GM19372 (cell line): Measurements from ENCODE around the gene NPTX1.

Source experiments
- ATAC-seq: cut with Tn5 transposase; IDR thresholded peaks from one replicate; pipeline ENCODE4 v1.9.1; 2021; ENCODE audit warnings: mild to moderate bottlenecking, low read depth, moderate library complexity; ENCODE audit not compliant: unreplicated experiment

The NPTX1 gene

DNA sequence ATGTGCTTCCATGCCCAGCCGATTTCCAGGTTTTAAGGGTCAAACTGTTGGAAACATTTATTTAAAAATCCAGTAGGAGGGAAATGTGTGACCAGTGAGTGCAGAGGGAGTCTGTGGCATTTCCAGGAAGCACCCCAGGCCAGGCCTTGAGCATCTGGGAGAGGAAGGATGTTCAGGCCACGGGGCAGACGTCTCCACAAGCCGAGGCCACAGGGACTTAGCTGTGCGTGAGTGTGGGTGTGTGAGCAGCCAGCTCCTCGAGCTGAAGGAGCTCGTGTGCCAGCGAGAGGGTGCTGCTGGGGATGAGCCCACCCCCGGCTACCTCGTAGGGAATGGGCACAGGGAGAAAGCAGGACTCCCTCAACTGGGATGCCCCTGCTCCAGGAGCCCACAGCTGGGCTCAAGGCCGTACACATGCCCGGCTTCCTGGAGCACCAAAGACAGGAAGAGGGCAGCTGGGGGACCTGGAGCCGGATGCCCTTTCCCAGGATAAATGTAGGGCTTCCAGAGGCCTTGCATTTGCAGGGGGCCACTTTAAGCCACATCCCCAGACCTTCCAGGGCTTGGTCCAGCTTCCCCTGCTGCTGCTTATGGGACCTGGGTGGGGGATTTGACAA lies 12.5 kb downstream of the NPTX1 start:
- ATAC-seq = no peak

DNA sequence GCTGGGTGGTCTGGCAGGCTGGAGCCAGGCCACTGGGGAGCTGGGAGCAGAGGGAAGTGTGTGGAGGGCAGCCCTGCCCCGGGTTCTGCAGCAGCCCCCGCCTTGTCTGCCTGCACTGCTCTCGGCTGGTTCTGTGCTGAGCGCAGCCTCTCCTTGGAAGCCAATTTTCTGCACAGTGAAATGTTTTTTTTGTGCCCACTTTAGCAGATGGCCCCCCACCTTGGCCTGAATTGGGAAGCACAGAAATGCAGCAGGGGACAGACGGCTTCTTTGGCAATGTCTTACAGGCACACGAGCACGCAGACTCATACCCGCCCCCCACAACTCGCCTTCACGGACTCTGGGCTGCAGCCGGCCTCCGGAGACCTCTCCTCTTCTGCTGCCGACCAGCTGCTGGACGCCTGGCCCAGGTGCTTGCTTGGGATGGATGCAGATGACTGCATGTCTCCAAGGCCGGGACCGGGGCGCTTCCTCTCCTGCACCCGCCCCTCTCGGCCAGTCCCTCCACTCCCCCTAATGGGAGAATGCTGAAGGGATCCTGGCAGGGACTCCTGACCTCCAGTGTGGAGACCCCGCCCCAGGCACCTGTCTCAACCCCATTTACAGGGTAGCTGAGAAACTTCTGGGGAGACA lies 14.8 kb downstream of the NPTX1 start:
- no peak for ATAC-seq

GRCh38 chr17:80460429-80460834 lies 16.0 kb downstream of the NPTX1 start:
- ATAC-seq = no peak

- no peak for ATAC-seq
These were observed 17.2 kb downstream of the NPTX1 start for GRCh38 chr17:80459234-80459633.

DNA sequence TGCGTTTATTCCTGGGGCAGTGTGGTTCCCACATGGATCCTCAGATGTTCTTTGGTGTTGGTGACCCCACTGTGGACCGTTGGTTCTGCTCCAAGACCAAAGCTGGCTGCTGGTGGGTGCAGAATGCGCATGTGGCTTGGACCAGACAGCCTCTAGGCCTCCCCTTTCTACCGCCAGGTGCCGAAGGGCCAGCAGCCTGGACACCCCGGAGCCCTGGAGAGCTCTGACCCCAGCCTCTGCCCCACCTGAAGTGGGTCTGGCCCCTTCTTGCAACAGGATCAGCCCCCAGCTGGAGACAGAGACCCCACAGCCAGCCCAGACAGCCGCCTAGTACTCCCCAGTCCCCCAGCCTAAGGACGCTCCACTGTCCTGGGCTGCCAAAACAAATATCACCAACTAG lies 18.4 kb downstream of the NPTX1 start:
- no peak for ATAC-seq

DNA sequence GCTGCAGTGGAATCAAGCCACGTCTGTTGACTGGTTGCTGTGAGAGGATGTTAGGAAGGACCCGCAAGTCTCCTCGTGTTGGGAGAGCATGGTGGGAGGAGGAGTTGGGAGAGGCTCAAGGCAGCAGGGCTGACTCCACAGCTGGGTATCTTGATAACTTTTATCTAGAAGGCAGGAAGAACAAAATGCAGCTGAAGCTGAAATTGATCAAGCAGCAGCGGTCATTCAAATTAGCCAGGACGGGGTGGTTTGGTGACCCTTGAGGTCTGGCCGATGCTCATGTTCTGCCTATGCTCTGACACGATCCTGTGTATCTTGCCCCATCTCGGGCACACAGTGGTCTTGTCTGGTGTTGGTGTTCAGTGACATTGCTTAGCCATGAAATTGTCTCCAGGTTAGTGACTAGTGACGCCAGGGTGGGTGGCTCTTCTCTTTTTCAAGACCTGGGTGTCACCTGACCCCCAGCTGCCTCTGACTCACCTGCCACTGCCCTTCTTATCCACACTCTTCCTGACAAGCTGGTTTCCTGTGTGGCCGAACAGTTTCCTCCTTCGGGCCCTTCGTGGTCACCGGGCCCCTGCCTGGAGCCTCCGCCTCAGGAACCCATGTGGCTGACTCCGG lies 19.1 kb downstream of the NPTX1 start:
- no peak for ATAC-seq

- ATAC-seq = no peak
These were observed 19.8 kb downstream of the NPTX1 start for GRCh38 chr17:80456465-80457235.

DNA sequence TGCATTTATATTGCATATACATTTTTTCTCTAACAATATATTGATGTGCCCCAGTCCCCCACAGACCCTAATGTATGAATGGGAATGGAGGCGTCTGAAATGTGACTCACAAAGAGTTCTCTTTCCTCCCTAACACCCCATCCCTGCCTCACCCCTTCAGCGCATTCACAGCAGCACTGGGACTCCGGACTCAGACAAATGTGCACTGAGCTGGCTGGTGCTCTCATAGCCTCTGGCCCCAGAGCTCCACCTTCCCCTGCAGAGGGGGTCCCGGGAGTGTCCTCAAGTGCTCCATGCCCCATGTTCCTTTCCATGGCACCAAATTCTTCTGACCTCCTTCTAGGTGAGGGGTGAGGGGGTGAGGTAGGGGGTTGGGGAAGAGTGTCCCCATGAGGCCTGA lies 20.6 kb downstream of the NPTX1 start:
- no peak for ATAC-seq

- ATAC-seq = no peak
These were observed 21.1 kb downstream of the NPTX1 start for GRCh38 chr17:80455336-80455710.

GRCh38 chr17:80454557-80455335 lies 21.7 kb downstream of the NPTX1 start:
- peak; percentile 85 for ATAC-seq

DNA sequence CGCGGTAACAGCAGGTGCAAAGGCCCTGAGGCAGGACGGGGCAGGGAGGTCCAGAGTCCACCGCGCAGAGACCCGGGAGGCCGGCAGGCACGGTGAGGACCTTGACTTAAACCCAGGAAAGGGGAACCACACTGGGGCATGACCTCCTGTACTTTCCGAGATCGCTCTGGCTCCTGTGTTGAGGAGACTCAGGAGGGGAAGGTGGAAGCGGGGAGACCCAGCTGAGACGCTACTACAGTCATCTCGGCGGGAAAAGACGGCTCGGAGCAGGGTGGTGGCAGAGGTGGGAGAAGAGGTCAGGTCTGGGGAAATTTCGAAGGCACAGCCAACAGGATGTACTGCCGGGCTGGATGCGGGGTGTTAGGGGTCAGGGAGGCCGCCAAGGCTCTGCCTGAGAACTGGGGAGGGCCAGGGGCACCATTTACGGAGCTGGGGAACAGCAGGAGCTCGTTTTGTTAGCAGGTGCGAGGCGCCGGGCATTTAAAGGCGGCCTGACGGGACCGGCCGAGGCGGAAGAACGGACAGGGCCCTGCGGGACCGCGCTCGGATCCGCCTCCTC lies 22.3 kb downstream of the NPTX1 start:
- no peak for ATAC-seq

DNA sequence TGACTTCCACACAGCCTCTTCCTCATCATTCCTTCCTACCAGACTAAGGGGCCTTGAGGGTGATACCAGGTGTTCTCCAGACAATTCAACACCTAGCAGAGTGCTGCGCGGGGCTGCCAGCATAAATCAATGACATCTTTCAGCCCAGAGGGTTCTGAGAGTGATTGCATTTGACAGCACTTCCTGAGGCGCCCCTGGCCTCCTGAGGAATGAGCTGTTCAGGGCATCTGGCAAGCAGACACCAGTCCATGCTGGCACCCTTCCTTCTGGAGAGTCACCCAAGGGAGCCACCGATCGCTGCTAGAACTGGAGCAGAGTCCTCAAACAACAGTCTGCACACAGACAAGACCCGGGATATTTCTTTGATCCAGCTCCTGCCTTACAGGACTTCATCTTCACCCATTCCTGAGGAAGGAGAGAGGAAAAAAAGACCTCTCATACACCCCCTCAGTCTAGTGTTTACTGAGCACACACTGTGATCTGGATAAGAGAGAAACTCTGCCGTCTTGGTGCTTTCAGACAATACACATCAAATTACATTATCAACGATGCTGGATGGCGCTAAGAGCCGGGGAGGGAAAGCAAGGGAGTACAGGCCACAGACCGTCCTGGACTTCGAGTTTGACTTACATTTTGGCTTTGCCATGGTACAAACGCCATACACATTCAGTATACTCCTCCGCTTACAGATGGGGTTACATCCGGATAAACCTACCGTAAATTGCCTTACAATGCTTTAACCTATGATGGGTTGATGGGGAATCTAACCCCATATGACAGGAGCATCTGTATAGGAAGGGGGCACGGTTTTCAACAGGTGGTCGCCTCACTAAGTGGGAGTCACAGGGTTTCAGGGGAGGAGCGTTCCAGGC lies 23.0 kb downstream of the NPTX1 start:
- ATAC-seq = no peak

DNA sequence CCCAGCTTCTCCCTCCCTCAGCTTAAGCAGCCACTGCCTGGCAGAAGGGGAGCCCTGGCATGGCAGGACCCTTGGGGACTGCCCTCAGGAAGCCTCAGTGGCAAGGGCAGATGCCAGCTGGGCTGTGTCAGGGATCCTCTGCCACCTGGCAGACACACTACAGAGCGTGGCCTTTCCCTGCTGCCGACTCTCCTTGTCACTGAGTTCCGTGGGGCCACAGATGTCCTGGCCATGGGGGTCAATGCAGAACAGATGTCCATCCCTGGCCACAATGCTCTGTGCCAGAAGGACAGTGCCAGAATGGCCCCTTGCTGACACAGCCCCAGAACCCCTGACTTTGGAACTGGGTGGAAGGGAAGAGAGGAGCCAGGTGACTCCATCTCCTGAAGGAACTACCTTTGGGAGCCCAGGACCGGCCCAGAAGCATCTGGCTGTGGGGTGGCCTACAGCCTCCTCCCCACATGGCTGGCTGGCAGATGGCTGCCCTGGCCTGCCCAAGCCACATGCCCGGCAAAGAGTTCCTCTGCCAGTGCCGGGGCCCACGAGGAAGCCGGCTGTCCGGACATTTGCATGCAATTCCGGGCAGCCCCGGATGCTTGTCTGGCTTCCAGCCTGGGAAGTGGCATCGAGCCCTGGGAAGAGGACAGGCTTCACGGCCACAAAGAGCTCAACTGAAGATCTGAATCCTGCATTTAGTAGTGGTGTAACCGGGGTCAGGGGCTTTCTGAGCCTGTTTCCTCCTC lies 24.1 kb downstream of the NPTX1 start:
- ATAC-seq = no peak

GRCh38 chr17:80451104-80451775 lies 25.2 kb downstream of the NPTX1 start:
- no peak for ATAC-seq

- no peak for ATAC-seq
These were observed 26.4 kb downstream of the NPTX1 start for GRCh38 chr17:80449930-80450576.

- no peak for ATAC-seq
These were observed 27.0 kb downstream of the NPTX1 start for GRCh38 chr17:80449194-80449929.

DNA sequence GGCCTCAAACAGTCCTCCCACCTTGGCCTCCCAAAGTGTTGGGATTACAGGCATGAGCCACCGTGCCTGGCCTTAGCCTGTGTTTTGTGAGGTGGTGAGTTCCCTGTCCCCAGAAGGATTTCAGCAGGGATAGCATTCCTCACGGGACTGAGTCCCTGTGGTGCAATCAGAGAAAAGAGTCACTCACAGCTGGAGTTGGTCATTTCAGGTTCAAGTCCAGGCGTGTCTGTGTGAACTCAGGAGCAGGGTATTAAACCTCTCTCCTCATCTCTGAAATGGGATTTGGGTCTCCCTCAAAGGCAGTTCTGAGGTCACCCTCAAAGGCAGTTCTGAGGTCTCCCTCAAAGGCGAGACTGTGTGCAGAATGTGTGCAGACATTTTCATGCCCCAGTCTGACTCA lies 28.6 kb downstream of the NPTX1 start:
- ATAC-seq = no peak
